ENCODE measurements around the gene ECD. TPM values are rescaled to one million over a fixed set of nuclear protein-coding genes. Genes with fewer than 3 reads are reported as not detected.

Gene ECD
- total RNA-seq, 1 experiment from 2014 or later = 25.4 TPM

DNA sequence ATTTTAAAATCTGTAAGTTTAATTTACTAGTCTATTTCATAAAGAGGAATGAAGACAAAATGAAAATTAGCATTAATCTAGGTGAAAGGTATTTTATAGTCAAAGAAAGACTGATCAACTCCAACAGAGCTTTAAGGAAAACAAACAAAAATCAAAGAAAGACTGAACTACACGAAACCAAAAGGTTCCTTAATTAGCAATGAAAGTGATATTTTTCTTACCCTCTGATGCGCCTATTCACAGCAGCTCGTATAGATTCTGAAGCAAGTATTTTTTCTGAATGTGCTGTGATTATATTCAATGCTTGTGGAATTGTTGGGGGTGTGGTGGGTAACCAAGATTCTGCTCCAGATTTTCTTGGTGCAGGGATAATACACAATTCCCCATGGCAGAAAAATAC, 11.8 kb downstream of the ECD start:
- ChIA-PET RAD21 (ENCODE audit: low non-redundant PET in 1 of 2, low total read pairs in 2 of 2, uncharacterized antibody in 2 of 2, unreplicated experiment in 2 of 2) (no interaction called here), CTCF (interaction anchor here (0.9 kb wide), 1 partner anchor 59 kb away, joined by 3 read pairs; the partner anchor contains the start of gene P4HA1), POLR2A (interaction anchor here (0.7 kb wide), 1 partner anchor 361 kb away, joined by 3 read pairs; no protein-coding TSS in a partner anchor)
- no peaks in the 10 kb centered on the region for H3K9me2 ChIP-seq (ENCODE audit: insufficient read depth)
- no peaks in the 10 kb centered on the region for H3K27me3 ChIP-seq (ENCODE audit: insufficient read depth, low read length)
- H3K79me2 ChIP-seq (ENCODE audit: insufficient read depth, low read length) = peaks cover 28% of the 10 kb centered on the region
- no peak overlapping the region for H3K27ac ChIP-seq (ENCODE audit: low read depth, low read length)
- H2AFZ ChIP-seq (ENCODE audit: low read depth, low read length, poor library complexity, severe bottlenecking) = no peak overlapping the region
- ATAC-seq (no peak), DNase-seq (ENCODE audit: low read depth, low spot score) (no peak)
- no peaks in the 10 kb centered on the region for H3K9me3 ChIP-seq (ENCODE audit: control insufficient read depth in 1 of 2, insufficient read depth in 1 of 2, low read depth in 1 of 2, low read length in 2 of 2)
- H3K4me1 ChIP-seq (ENCODE audit: control insufficient read depth in 1 of 2, insufficient read depth in 2 of 2, low read length in 2 of 2) = no peaks in the 10 kb centered on the region
- no peak overlapping the region for H3K4me2 ChIP-seq (ENCODE audit: low read length)
- BruUV-seq (replicated peaks) = no TSS peak
- H3K4me3 ChIP-seq (replicated peaks in 1 of 2; ENCODE audit: low read depth in 1 of 2, low read length in 2 of 2) = no peak overlapping the region
- TF ChIP-seq TCF7L2 (IDR thresholded peaks at IDR 0.05; ENCODE audit: borderline replicate concordance, extremely low read depth, insufficient read depth, insufficient read length) = no peak
- TF ChIP-seq, protein P1, sequence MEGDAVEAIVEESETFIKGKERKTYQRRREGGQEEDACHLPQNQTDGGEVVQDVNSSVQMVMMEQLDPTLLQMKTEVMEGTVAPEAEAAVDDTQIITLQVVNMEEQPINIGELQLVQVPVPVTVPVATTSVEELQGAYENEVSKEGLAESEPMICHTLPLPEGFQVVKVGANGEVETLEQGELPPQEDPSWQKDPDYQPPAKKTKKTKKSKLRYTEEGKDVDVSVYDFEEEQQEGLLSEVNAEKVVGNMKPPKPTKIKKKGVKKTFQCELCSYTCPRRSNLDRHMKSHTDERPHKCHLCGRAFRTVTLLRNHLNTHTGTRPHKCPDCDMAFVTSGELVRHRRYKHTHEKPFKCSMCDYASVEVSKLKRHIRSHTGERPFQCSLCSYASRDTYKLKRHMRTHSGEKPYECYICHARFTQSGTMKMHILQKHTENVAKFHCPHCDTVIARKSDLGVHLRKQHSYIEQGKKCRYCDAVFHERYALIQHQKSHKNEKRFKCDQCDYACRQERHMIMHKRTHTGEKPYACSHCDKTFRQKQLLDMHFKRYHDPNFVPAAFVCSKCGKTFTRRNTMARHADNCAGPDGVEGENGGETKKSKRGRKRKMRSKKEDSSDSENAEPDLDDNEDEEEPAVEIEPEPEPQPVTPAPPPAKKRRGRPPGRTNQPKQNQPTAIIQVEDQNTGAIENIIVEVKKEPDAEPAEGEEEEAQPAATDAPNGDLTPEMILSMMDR (IDR thresholded peaks at IDR 0.05 in 2 of 3, conservative IDR thresholded peaks at IDR 0.05 in 1 of 3; ENCODE audit: borderline replicate concordance in 1 of 3, insufficient read depth in 1 of 3, low read depth in 2 of 3, low read length in 2 of 3) = no peak
- TF ChIP-seq FOSL1 (IDR thresholded peaks at IDR 0.05; ENCODE audit: low read depth) = no peak
- TF ChIP-seq, protein P2, sequence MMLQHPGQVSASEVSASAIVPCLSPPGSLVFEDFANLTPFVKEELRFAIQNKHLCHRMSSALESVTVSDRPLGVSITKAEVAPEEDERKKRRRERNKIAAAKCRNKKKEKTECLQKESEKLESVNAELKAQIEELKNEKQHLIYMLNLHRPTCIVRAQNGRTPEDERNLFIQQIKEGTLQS (IDR thresholded peaks at IDR 0.05) = no peak
- intact Hi-C loops (cut with micrococcal nuclease) = no loop called here
- H3K36me3 ChIP-seq (ENCODE audit: control insufficient read depth in 1 of 2, insufficient read depth in 2 of 2, low read length in 2 of 2) = peaks cover 24 to 27% of the 10 kb centered on the region in 2 experiments
- no peak overlapping the region for H3K9ac ChIP-seq (ENCODE audit: low read length)
- no peaks in the 10 kb centered on the region for H4K20me1 ChIP-seq (ENCODE audit: insufficient read depth)

DNA sequence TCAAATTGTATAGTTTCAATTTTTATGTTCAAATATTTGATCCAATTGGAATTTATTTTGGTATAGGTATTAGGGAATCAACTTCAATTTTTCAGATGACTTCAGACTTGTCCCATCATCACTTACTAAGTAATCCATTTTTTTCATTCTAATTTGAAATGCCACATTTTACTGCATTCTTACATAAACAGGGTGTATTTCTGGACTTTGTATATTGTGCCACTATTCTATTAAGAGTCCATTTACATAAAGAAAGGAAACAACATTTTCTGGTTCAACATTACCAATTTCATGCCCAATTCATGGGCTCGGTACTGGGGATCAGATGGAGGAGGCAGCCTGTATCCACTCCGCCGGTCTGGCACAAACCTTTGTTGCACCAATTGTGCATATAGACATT, 15.8 kb downstream of the ECD start:
- no peaks in the 10 kb centered on the region for H4K20me1 ChIP-seq (ENCODE audit: insufficient read depth)
- POLR2A ChIA-PET = no interaction called here
- no peak overlapping the region for H2AFZ ChIP-seq (ENCODE audit: low read depth, low read length, poor library complexity, severe bottlenecking)
- peaks cover 15% of the 10 kb centered on the region; the same call in 1 of the 2 replicates for H3K79me2 ChIP-seq (ENCODE audit: insufficient read depth, low read length)
- no peak overlapping the region for H3K9ac ChIP-seq (ENCODE audit: low read length)
- DNase-seq (ENCODE audit: low read depth, low spot score) (no peak), ATAC-seq (no peak)
- CTCF ChIA-PET = no interaction called here
- peaks cover 31% of the 10 kb centered on the region in 2 experiments for H3K36me3 ChIP-seq (ENCODE audit: control insufficient read depth in 1 of 2, insufficient read depth in 2 of 2, low read length in 2 of 2)
- no peak overlapping the region for H3K4me2 ChIP-seq (ENCODE audit: low read length)
- no peaks in the 10 kb centered on the region for H3K9me2 ChIP-seq (ENCODE audit: insufficient read depth)
- intact Hi-C loops (cut with micrococcal nuclease) = no loop called here
- no peaks in the 10 kb centered on the region for H3K9me3 ChIP-seq (ENCODE audit: control insufficient read depth in 1 of 2, insufficient read depth in 1 of 2, low read depth in 1 of 2, low read length in 2 of 2)
- H3K27me3 ChIP-seq (ENCODE audit: insufficient read depth, low read length) = no peaks in the 10 kb centered on the region
- H3K27ac ChIP-seq (ENCODE audit: low read depth, low read length) = no peak overlapping the region
- no peak overlapping the region for H3K4me3 ChIP-seq (replicated peaks in 1 of 2; ENCODE audit: low read depth in 1 of 2, low read length in 2 of 2)
- no peaks in the 10 kb centered on the region for H3K4me1 ChIP-seq (ENCODE audit: control insufficient read depth in 1 of 2, insufficient read depth in 2 of 2, low read length in 2 of 2)
- BruUV-seq (replicated peaks) = no TSS peak
- RAD21 ChIA-PET (ENCODE audit: low non-redundant PET in 1 of 2, low total read pairs in 2 of 2, uncharacterized antibody in 2 of 2, unreplicated experiment in 2 of 2) = no interaction called here
- TF ChIP-seq SP1 (IDR thresholded peaks at IDR 0.05; ENCODE audit: low read depth) (no peak), CEBPB (IDR thresholded peaks at IDR 0.05; ENCODE audit: low read depth) (no peak), POLR2A (IDR thresholded peaks at IDR 0.05; ENCODE audit: borderline replicate concordance, extremely low read depth, insufficient read depth, insufficient read length) (no peak), JUND (IDR thresholded peaks at IDR 0.05) (no peak), ZNF274 (IDR thresholded peaks at IDR 0.05; ENCODE audit: low read depth, low read length) (no peak), SIN3A (IDR thresholded peaks at IDR 0.05; ENCODE audit: low read depth) (no peak), ZFX (IDR thresholded peaks at IDR 0.05) (no peak), POLR2AphosphoS5 (IDR thresholded peaks at IDR 0.05; ENCODE audit: low read depth, low read length) (no peak), EZH2phosphoT487 (IDR thresholded peaks at IDR 0.05; ENCODE audit: borderline replicate concordance) (no peak), RAD21 (IDR thresholded peaks at IDR 0.05; ENCODE audit: low read depth) (no peak), EZH2 (IDR thresholded peaks at IDR 0.05) (no peak)
- TF ChIP-seq, protein P1 (IDR thresholded peaks at IDR 0.05 in 2 of 3, conservative IDR thresholded peaks at IDR 0.05 in 1 of 3; ENCODE audit: borderline replicate concordance in 1 of 3, insufficient read depth in 1 of 3, low read depth in 2 of 3, low read length in 2 of 3) = no peak
- TF ChIP-seq, protein P3, sequence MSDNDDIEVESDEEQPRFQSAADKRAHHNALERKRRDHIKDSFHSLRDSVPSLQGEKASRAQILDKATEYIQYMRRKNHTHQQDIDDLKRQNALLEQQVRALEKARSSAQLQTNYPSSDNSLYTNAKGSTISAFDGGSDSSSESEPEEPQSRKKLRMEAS (IDR thresholded peaks at IDR 0.05) = no peak

Measured in HCT116 (cell line).